GM13977 (cell line): ENCODE results near the gene TEX2.

Source experiments
- DNase-seq: peaks from one replicate; pipeline ENCODE4 v3.0.0; 2012; ENCODE audit warnings: low spot score
- CTCF ChIP-seq: IDR thresholded peaks from 2 replicates; pipeline ENCODE4 v1.5.1; 2012; ENCODE audit warnings: mild to moderate bottlenecking, control low read depth; ENCODE audit not compliant: insufficient read depth; ENCODE audit errors: extremely low read depth, missing control alignments
- in situ Hi-C: fragments of 300-500 bp; cut with MboI; formaldehyde crosslinking; loops from one replicate; pipeline ENCODE4 v1.12.0; 2022; ENCODE audit warnings: low sequenced_read_pairs, low pct_unique_long_range_greater_than_20kb, mixed read lengths, inconsistent platforms; ENCODE audit not compliant: unreplicated experiment

Gene TEX2

GRCh38 chr17:64161380-64162176 lies 101.5 kb downstream of the TEX2 start:
- TF ChIP-seq CTCF: no peak
- in situ Hi-C loops: no loop called here

DNA sequence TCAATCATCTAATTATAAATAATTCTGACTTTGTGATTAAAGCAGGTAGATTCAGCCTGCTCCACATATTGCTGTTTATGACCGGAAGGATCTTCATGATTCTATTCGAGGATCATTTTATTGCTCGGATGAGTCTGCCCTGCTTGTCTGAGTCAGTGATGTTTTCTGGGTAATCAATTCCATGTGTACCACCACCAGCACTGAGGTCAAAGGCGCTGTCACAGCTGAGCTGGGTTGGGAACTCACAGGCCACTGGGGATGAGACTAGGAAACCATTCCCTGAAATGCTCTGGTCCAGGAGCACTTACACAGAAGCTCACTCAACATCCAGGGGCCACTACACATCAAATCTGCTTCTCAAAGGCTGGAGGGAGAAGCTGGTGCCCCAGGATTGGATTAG lies 102.7 kb downstream of the TEX2 start:
- in situ Hi-C loops: no loop called here
- no peak for TF ChIP-seq CTCF
- no peak for DNase-seq

More at GRCh38 chr17:64161380-64162176, 101.5 kb downstream of the TEX2 start:
- DNase-seq: no peak

GRCh38 chr17:64158831-64159590 lies 104.0 kb downstream of the TEX2 start:
- DNase-seq: no peak
- in situ Hi-C loops: loop anchor here (10.0 kb wide), 1 partner anchor 126 kb away; no protein-coding TSS in a partner anchor
- TF ChIP-seq CTCF: no peak

- in situ Hi-C loops: loop anchor here (10.0 kb wide), 1 partner anchor 126 kb away; no protein-coding TSS in a partner anchor
- no peak for TF ChIP-seq CTCF
- no peak for DNase-seq
These were observed 104.7 kb downstream of the TEX2 start for GRCh38 chr17:64158406-64158805.

GRCh38 chr17:64157669-64158180 lies 105.3 kb downstream of the TEX2 start:
- DNase-seq: no peak
- TF ChIP-seq CTCF: no peak
- in situ Hi-C loops: loop anchor here (10.0 kb wide), 1 partner anchor 127 kb away; no protein-coding TSS in a partner anchor

DNA sequence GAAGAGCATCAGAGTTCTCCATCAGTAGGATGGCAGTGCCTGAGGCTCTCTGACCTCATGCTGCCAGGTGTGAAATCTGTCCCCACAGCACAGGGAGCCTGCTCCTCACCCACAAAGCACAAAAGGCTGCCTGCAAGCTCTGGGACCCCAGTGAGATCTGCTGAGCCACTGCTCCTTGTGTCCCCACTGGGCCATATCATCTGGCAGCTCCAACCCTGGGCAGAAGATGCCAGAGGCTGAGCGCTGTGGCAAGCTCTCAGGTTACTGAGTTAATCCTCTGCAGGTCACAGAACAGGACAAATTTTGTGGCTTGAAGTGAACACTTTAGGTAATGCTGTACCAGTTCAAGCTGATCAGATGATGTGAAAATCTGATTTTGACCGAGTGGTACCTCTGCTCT lies 106.4 kb downstream of the TEX2 start:
- DNase-seq: no peak
- no peak for TF ChIP-seq CTCF
- in situ Hi-C loops: loop anchor here (10.0 kb wide), 1 partner anchor 128 kb away; no protein-coding TSS in a partner anchor
